ENCODE results near the gene FANCB. TPM values are rescaled to one million over a fixed set of nuclear protein-coding genes. Genes with fewer than 3 reads are reported as not detected.

FANCB gene
- total RNA-seq, 4 donors from 2014 or later, result 0.53 to 7.8 (median 1.8) TPM

DNA sequence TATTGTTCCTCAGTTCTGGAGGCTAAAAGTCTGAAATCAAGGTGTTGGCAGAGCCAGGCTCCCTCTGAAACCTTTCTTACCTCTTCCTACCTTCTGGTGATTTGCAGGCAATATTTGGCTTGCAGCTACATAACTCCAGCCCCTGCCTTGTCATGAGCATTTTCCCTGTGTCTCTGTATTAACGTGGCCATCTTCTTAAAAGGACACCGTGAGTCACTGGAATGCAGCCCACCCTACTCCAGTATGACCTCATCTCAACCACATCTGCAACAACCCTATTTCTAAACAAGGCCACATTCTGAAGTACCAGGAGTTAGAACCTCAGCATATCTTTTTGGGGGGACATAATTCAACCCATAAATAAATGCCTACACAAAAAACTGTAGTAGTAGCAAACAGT lies 40.7 kb downstream of the FANCB start:
- H3K4me3 ChIP-seq, result no peak overlapping the region
- no peaks in the 10 kb centered on the region for H3K36me3 ChIP-seq
- 40% methylated on average over 2 of the region's 2 CpGs; no CpG with 5 or more reads in 1 of the 2 donors for WGBS, 2 donors
- H3K27me3 ChIP-seq, result no peaks in the 10 kb centered on the region
- no peak overlapping the region for H3K27ac ChIP-seq
- no peaks in the 10 kb centered on the region for H3K9me3 ChIP-seq
- intact Hi-C loops (cut with DNase I), result no loop called here
- DNase-seq, result no peak
- TF ChIP-seq, protein P1, sequence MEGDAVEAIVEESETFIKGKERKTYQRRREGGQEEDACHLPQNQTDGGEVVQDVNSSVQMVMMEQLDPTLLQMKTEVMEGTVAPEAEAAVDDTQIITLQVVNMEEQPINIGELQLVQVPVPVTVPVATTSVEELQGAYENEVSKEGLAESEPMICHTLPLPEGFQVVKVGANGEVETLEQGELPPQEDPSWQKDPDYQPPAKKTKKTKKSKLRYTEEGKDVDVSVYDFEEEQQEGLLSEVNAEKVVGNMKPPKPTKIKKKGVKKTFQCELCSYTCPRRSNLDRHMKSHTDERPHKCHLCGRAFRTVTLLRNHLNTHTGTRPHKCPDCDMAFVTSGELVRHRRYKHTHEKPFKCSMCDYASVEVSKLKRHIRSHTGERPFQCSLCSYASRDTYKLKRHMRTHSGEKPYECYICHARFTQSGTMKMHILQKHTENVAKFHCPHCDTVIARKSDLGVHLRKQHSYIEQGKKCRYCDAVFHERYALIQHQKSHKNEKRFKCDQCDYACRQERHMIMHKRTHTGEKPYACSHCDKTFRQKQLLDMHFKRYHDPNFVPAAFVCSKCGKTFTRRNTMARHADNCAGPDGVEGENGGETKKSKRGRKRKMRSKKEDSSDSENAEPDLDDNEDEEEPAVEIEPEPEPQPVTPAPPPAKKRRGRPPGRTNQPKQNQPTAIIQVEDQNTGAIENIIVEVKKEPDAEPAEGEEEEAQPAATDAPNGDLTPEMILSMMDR (IDR thresholded peaks at IDR 0.05), result no peak
- no peak for TF ChIP-seq POLR2A (IDR thresholded peaks at IDR 0.05)
- no peaks in the 10 kb centered on the region for H3K4me1 ChIP-seq

GRCh38 chrX:14829643-14830042 lies 43.2 kb downstream of the FANCB start:
- no peaks in the 10 kb centered on the region for H3K9me3 ChIP-seq
- H3K4me1 ChIP-seq, result no peaks in the 10 kb centered on the region
- H3K27me3 ChIP-seq, result no peaks in the 10 kb centered on the region
- no peak for DNase-seq
- H3K27ac ChIP-seq, result no peak overlapping the region
- WGBS, 2 donors, result 69 to 100% methylated on average over 2 of the region's 2 CpGs
- H3K36me3 ChIP-seq, result no peaks in the 10 kb centered on the region
- H3K4me3 ChIP-seq, result no peak overlapping the region
- TF ChIP-seq POLR2A (IDR thresholded peaks at IDR 0.05), result no peak
- TF ChIP-seq, protein P1 (IDR thresholded peaks at IDR 0.05), result no peak
- intact Hi-C loops (cut with DNase I), result no loop called here

- intact Hi-C loops (cut with DNase I), result no loop called here
- DNase-seq, result no peak
These were observed 46.5 kb downstream of the FANCB start for GRCh38 chrX:14826319-14826718.

DNA sequence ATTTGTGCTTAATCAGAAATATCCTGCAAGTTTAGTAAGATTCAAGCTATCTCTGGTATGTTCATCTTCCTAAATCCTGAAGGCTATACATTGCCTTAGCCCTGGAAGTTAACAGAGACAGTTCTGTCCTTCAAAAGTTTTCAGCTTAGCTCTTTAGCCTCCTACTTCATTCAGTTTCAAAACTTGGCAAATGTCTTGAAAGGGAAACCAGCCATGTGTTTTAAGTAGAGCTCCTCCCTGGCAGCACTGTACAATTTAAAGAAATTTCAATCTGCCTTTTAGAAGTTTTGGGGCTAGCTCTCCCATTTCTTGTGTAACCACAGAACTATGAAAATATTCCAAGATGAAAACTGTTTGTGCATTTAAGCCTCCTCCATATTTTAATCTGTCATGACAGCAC lies 47.0 kb downstream of the FANCB start:
- H3K4me1 ChIP-seq, result no peaks in the 10 kb centered on the region
- no peak overlapping the region for H3K27ac ChIP-seq
- DNase-seq, result no peak
- no peaks in the 10 kb centered on the region for H3K9me3 ChIP-seq
- no peaks in the 10 kb centered on the region for H3K36me3 ChIP-seq
- no peak for TF ChIP-seq POLR2A (IDR thresholded peaks at IDR 0.05)
- TF ChIP-seq, protein P1 (IDR thresholded peaks at IDR 0.05), result no peak
- intact Hi-C loops (cut with DNase I), result no loop called here
- no peak overlapping the region for H3K4me3 ChIP-seq
- no peaks in the 10 kb centered on the region for H3K27me3 ChIP-seq

More at GRCh38 chrX:14826319-14826718, 46.5 kb downstream of the FANCB start:
- no peak overlapping the region for H3K27ac ChIP-seq
- 59 to 85% methylated on average over 3 of the region's 3 CpGs for WGBS, 2 donors
- no peak overlapping the region for H3K4me3 ChIP-seq
- H3K36me3 ChIP-seq, result no peaks in the 10 kb centered on the region
- TF ChIP-seq, protein P1 (IDR thresholded peaks at IDR 0.05), result no peak
- no peak for TF ChIP-seq POLR2A (IDR thresholded peaks at IDR 0.05)
- H3K27me3 ChIP-seq, result no peaks in the 10 kb centered on the region
- no peaks in the 10 kb centered on the region for H3K4me1 ChIP-seq
- no peaks in the 10 kb centered on the region for H3K9me3 ChIP-seq

GRCh38 chrX:14819769-14820168 lies 53.1 kb downstream of the FANCB start:
- no peak for DNase-seq
- H3K27ac ChIP-seq, result no peak overlapping the region
- no peaks in the 10 kb centered on the region for H3K9me3 ChIP-seq
- H3K4me3 ChIP-seq, result no peak overlapping the region
- H3K4me1 ChIP-seq, result no peaks in the 10 kb centered on the region
- H3K27me3 ChIP-seq, result no peaks in the 10 kb centered on the region
- WGBS, 2 donors, result 73 to 81% methylated on average over 3 of the region's 3 CpGs
- intact Hi-C loops (cut with DNase I), result no loop called here
- TF ChIP-seq, protein P1 (IDR thresholded peaks at IDR 0.05), result no peak
- TF ChIP-seq POLR2A (IDR thresholded peaks at IDR 0.05), result no peak
- no peaks in the 10 kb centered on the region for H3K36me3 ChIP-seq
